Esophagus muscularis mucosa (tissue), 4 donors: Measurements from ENCODE around the gene DCHS2.

ENCODE experiments used
- EP300 ChIP-seq: sonication (generic); formaldehyde crosslinking; IDR thresholded peaks from one replicate; pipeline ENCODE4 v1.6.1; 2017; ENCODE audit warnings: antibody characterized with exemption
- POLR2AphosphoS5 ChIP-seq, 2 donors: sonication (generic); formaldehyde crosslinking; IDR thresholded peaks; one replicate each; pipeline ENCODE4 v1.6.1; 2017; ENCODE audit warnings: antibody characterized with exemption in 2 of 2
- TF ChIP-seq, protein P1 (sequence below), 3 experiments: fragments of 200-600 bp in 2 of 3; fragments of 450-650 bp in 1 of 3; sonication (generic) in 2 of 3; IDR thresholded peaks; one replicate each; pipeline ENCODE4 v1.5.1; 2017 to 2019; ENCODE audit warnings: antibody characterized with exemption in 3 of 3, mild to moderate bottlenecking in 2 of 3, moderate library complexity in 1 of 3

DNA sequence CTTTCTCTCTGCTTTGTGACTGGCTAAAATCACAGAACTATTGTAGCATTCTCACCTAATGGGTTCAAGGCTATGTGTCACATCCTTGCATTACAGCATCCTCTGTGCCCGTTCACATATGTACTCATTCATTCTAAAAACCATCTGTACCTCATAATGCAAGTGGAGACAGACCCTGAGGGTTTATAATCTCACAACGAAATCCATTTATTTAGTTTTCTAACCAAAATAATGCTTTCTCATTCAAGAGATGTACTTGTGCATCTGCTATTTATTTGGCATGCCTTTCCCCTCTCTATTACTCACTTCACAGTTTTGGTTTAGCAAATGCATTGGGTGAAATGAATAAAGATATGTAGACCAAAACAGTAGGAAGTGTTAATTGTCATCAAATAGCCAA lies 261.5 kb downstream of the DCHS2 start:
- TF ChIP-seq, protein P1, sequence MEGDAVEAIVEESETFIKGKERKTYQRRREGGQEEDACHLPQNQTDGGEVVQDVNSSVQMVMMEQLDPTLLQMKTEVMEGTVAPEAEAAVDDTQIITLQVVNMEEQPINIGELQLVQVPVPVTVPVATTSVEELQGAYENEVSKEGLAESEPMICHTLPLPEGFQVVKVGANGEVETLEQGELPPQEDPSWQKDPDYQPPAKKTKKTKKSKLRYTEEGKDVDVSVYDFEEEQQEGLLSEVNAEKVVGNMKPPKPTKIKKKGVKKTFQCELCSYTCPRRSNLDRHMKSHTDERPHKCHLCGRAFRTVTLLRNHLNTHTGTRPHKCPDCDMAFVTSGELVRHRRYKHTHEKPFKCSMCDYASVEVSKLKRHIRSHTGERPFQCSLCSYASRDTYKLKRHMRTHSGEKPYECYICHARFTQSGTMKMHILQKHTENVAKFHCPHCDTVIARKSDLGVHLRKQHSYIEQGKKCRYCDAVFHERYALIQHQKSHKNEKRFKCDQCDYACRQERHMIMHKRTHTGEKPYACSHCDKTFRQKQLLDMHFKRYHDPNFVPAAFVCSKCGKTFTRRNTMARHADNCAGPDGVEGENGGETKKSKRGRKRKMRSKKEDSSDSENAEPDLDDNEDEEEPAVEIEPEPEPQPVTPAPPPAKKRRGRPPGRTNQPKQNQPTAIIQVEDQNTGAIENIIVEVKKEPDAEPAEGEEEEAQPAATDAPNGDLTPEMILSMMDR (IDR thresholded peaks at IDR 0.05) = no peak
- TF ChIP-seq POLR2AphosphoS5 (IDR thresholded peaks at IDR 0.05) (no peak), EP300 (no peak)
